Hematopoietic multipotent progenitor cell treated with erythropoietin and hydrocortisone succinate and interleukin-3 and kit ligand, for 15 days (in vitro differentiated cells): ENCODE data around the gene PTPRCAP.
"Not testable (repeated sequence)": the region's sequence is repeated elsewhere in the genome, so short reads cannot be mapped to it uniquely, and the experiment has no call there.

Experiments
- DNase-seq: peaks from one replicate; pipeline ENCODE4 v3.0.0-alpha.2; 2015; ENCODE audit warnings: low spot score

PTPRCAP gene

GRCh38 chr11:67437082-67437808 lies at the start of gene PTPRCAP:
Gene PTPRCAP, minus strand, starts transcription at chr11:67437682. Its CDS starts 63 bp downstream, at chr11:67437619.
- DNase-seq, result no peak

GRCh38 chr11:67486481-67487195 lies 49.2 kb upstream of the PTPRCAP start:
- DNase-seq, result no peak

GRCh38 chr11:67485873-67486361 lies 48.4 kb upstream of the PTPRCAP start:
- not testable (repeated sequence) for DNase-seq

GRCh38 chr11:67484847-67485311 lies 47.4 kb upstream of the PTPRCAP start:
- no peak for DNase-seq

- no peak for DNase-seq
Measured at GRCh38 chr11:67483831-67484665, 46.6 kb upstream of the PTPRCAP start.

- DNase-seq, result peak; percentile 98
Measured at GRCh38 chr11:67482827-67483798, 45.6 kb upstream of the PTPRCAP start, which contains the start of gene AIP. Gene AIP, plus strand, starts transcription at chr11:67483026. Its CDS starts 133 bp downstream, at chr11:67483159.

GRCh38 chr11:67482275-67482826 lies 44.9 kb upstream of the PTPRCAP start:
- no peak for DNase-seq

- DNase-seq, result not testable (repeated sequence)
Measured at GRCh38 chr11:67477344-67478050, 40.0 kb upstream of the PTPRCAP start.

- not testable (repeated sequence) for DNase-seq
Measured at GRCh38 chr11:67476692-67477091, 39.2 kb upstream of the PTPRCAP start.

GRCh38 chr11:67472882-67473281 lies 35.4 kb upstream of the PTPRCAP start:
- DNase-seq, result no peak

GRCh38 chr11:67470337-67471002 lies 33.0 kb upstream of the PTPRCAP start:
- DNase-seq, result no peak

- DNase-seq, result no peak
Measured at GRCh38 chr11:67469508-67469811, 32.0 kb upstream of the PTPRCAP start.

GRCh38 chr11:67468759-67469507 lies 31.5 kb upstream of the PTPRCAP start, which contains the start of gene TMEM134:
Gene TMEM134, minus strand, starts transcription at chr11:67469251. Its CDS starts 59 bp downstream, at chr11:67469192.
- peak; percentile 91 for DNase-seq

- no peak for DNase-seq
Measured at GRCh38 chr11:67468456-67468758, 30.9 kb upstream of the PTPRCAP start.

GRCh38 chr11:67468056-67468455 lies 30.6 kb upstream of the PTPRCAP start:
- no peak for DNase-seq

- no peak for DNase-seq
Measured at GRCh38 chr11:67466962-67467771, 29.7 kb upstream of the PTPRCAP start.

- no peak for DNase-seq
Measured at GRCh38 chr11:67466367-67466766, 28.9 kb upstream of the PTPRCAP start.

GRCh38 chr11:67465530-67465929 lies 28.0 kb upstream of the PTPRCAP start:
- DNase-seq, result peak; percentile 55
